WTC11 (cell line): ENCODE measurements around the gene TBC1D20. TPM values are rescaled to one million over a fixed set of nuclear protein-coding genes. Genes with fewer than 3 reads are reported as not detected.

ENCODE experiments used
- ATAC-seq: fragments of 200-7000 bp; cut with Tn5 transposase; 2 replicates; pipeline ENCODE4 v1.10.0; 2021; ENCODE audit warnings: mild to moderate bottlenecking, moderate library complexity
- CTCF ChIA-PET: fragments of 300-600 bp; sonication (Branson Sonifier 250); formaldehyde crosslinking; loops from one replicate; lab custom pipeline; 2021; ENCODE audit warnings: antibody characterized with exemption; lab: Charles Lee
- POLR2A ChIA-PET: fragments of 350-600 bp; sonication (Branson Sonifier 250); formaldehyde crosslinking; loops from one replicate; lab custom pipeline; 2021; ENCODE audit warnings: antibody characterized with exemption; lab: Charles Lee
- DNase-seq: peaks from one replicate; pipeline ENCODE4 v3.0.0; 2021; ENCODE audit warnings: low spot score
- H3K27ac Mint-ChIP-seq: 2 replicates; pipeline ENCODE4 v1.8.0; 2021; ENCODE audit warnings: mixed read lengths
- H3K27me3 Mint-ChIP-seq: 2 replicates; pipeline ENCODE4 v1.8.0; 2021; ENCODE audit warnings: low read depth, mild to moderate bottlenecking, moderate library complexity, mixed read lengths
- H3K36me3 Mint-ChIP-seq: 2 replicates; pipeline ENCODE4 v1.8.0; 2021; ENCODE audit warnings: mixed read lengths
- H3K4me1 Mint-ChIP-seq: 2 replicates; pipeline ENCODE4 v1.8.0; 2022; ENCODE audit warnings: mixed read lengths
- H3K4me3 Mint-ChIP-seq: 2 replicates; pipeline ENCODE4 v1.8.0; 2021; ENCODE audit warnings: mild to moderate bottlenecking, moderate library complexity, mixed read lengths
- H3K9me3 Mint-ChIP-seq: 2 replicates; pipeline ENCODE4 v1.8.0; 2021; ENCODE audit warnings: mixed read lengths
- ARID4B ChIP-seq: sonication (generic); formaldehyde crosslinking; IDR thresholded peaks from 2 replicates; pipeline ENCODE4 v1.8.0; 2023; ENCODE audit warnings: missing genetic modification reagents, mild to moderate bottlenecking, borderline replicate concordance
- ATF1 ChIP-seq: sonication (generic); formaldehyde crosslinking; IDR thresholded peaks from 2 replicates; pipeline ENCODE4 v1.8.1; 2023; ENCODE audit warnings: mild to moderate bottlenecking, moderate library complexity, missing genetic modification reagents
- ATF2 ChIP-seq: sonication (generic); formaldehyde crosslinking; IDR thresholded peaks from 2 replicates; pipeline ENCODE4 v1.8.1; 2022; ENCODE audit warnings: low read depth, missing genetic modification reagents, borderline replicate concordance
- E2F5 ChIP-seq: sonication (generic); formaldehyde crosslinking; IDR thresholded peaks from 2 replicates; pipeline ENCODE4 v1.8.1; 2022; ENCODE audit warnings: mild to moderate bottlenecking, moderate library complexity, missing genetic modification reagents
- ESRRA ChIP-seq: sonication (generic); formaldehyde crosslinking; IDR thresholded peaks from 2 replicates; pipeline ENCODE4 v1.8.1; 2022; ENCODE audit warnings: mild to moderate bottlenecking, missing genetic modification reagents, borderline replicate concordance
- ETV6 ChIP-seq: sonication (generic); formaldehyde crosslinking; IDR thresholded peaks from 2 replicates; pipeline ENCODE4 v1.8.1; 2022; ENCODE audit warnings: mild to moderate bottlenecking, missing genetic modification reagents
- HMGA2 ChIP-seq: fragments of 250-450 bp; sonication (Bioruptor Pico); IDR thresholded peaks from 2 replicates; pipeline ENCODE4 v1.4.0; 2021; ENCODE audit warnings: mild to moderate bottlenecking, moderate library complexity
- IRF1 ChIP-seq: sonication (generic); formaldehyde crosslinking; IDR thresholded peaks from 2 replicates; pipeline ENCODE4 v1.8.0; 2023; ENCODE audit warnings: missing genetic modification reagents
- JAZF1 ChIP-seq: fragments of 250-450 bp; sonication (Bioruptor Pico); IDR thresholded peaks from 2 replicates; pipeline ENCODE4 v1.9.0; 2021; ENCODE audit warnings: moderate library complexity, mild to moderate bottlenecking, inconsistent platforms
- PRRX2 ChIP-seq: fragments of 250-450 bp; sonication (Bioruptor Pico); IDR thresholded peaks from 2 replicates; pipeline ENCODE4 v1.8.0; 2021; ENCODE audit warnings: mild to moderate bottlenecking
- ZNF121 ChIP-seq: sonication (generic); formaldehyde crosslinking; IDR thresholded peaks from 2 replicates; pipeline ENCODE4 v1.8.0; 2023; ENCODE audit warnings: missing genetic modification reagents
- ZNF423 ChIP-seq: fragments of 250-450 bp; sonication (Bioruptor Pico); IDR thresholded peaks from 2 replicates; pipeline ENCODE4 v2.1.2; 2022; ENCODE audit warnings: mild to moderate bottlenecking, moderate library complexity
- total RNA-seq: library from RNA; stranded (reverse); gene quantifications from 3 replicates; pipeline ENCODE4 v1.2.3, GENCODE V29; 2021
- TF ChIP-seq, protein P1 (sequence below): sonication (generic); formaldehyde crosslinking; IDR thresholded peaks from 2 replicates; pipeline ENCODE4 v1.8.1; 2023; ENCODE audit warnings: mild to moderate bottlenecking, moderate library complexity, missing genetic modification reagents
- TF ChIP-seq, protein P2 (sequence below): fragments of 250-450 bp; sonication (Bioruptor Pico); IDR thresholded peaks from 2 replicates; pipeline ENCODE4 v1.9.0; 2021; ENCODE audit warnings: mild to moderate bottlenecking

The TBC1D20 gene
- total RNA-seq, 1 experiment from 2014 or later: 14.6 TPM

DNA sequence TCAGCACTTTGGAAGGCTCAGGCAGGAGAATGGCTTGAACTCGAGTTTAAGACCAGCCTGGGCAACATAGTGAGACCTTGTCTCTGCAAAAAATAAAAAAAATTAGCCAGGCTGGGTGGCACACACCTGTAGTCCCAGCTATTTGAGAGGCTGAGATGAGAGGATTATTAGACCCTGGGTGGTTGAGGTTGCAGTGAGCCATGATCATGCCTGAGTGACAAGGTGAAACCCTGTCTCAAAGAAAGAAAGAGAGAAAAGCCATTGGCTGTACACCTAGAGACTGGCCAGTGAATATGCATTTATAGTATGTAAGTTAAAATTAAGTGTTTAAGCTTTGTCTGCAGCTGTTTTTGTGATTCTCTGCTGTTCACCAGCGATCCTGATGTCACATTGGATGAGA lies 48.2 kb downstream of the TBC1D20 start (continued):
- TF ChIP-seq E2F5 (CRISPR knock-in tag) (no peak), ATF1 (CRISPR knock-in tag) (no peak), HMGA2 (no peak), ATF2 (no peak), ESRRA (CRISPR knock-in tag) (no peak)

GRCh38 chr20:412081-412480 lies 50.3 kb downstream of the TBC1D20 start:
- Mint-ChIP-seq H3K27me3 (no peaks in the 10 kb centered on the region), H3K4me3 (no peak overlapping the region), H3K27ac (no peak overlapping the region), H3K4me1 (peaks cover 12% of the 10 kb centered on the region), H3K36me3 (peaks cover 48% of the 10 kb centered on the region), H3K9me3 (peaks cover 11% of the 10 kb centered on the region)
- no peak for ATAC-seq
- ChIA-PET POLR2A (no interaction called here), CTCF (no interaction called here)
- DNase-seq: no peak
- TF ChIP-seq ZNF423 (no peak), JAZF1 (no peak), ETV6 (CRISPR knock-in tag) (no peak), IRF1 (CRISPR knock-in tag) (no peak)
- TF ChIP-seq, protein P1, sequence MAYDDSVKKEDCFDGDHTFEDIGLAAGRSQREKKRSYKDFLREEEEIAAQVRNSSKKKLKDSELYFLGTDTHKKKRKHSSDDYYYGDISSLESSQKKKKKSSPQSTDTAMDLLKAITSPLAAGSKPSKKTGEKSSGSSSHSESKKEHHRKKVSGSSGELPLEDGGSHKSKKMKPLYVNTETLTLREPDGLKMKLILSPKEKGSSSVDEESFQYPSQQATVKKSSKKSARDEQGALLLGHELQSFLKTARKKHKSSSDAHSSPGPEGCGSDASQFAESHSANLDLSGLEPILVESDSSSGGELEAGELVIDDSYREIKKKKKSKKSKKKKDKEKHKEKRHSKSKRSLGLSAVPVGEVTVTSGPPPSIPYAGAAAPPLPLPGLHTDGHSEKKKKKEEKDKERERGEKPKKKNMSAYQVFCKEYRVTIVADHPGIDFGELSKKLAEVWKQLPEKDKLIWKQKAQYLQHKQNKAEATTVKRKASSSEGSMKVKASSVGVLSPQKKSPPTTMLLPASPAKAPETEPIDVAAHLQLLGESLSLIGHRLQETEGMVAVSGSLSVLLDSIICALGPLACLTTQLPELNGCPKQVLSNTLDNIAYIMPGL (CRISPR knock-in tag): no peak

DNA sequence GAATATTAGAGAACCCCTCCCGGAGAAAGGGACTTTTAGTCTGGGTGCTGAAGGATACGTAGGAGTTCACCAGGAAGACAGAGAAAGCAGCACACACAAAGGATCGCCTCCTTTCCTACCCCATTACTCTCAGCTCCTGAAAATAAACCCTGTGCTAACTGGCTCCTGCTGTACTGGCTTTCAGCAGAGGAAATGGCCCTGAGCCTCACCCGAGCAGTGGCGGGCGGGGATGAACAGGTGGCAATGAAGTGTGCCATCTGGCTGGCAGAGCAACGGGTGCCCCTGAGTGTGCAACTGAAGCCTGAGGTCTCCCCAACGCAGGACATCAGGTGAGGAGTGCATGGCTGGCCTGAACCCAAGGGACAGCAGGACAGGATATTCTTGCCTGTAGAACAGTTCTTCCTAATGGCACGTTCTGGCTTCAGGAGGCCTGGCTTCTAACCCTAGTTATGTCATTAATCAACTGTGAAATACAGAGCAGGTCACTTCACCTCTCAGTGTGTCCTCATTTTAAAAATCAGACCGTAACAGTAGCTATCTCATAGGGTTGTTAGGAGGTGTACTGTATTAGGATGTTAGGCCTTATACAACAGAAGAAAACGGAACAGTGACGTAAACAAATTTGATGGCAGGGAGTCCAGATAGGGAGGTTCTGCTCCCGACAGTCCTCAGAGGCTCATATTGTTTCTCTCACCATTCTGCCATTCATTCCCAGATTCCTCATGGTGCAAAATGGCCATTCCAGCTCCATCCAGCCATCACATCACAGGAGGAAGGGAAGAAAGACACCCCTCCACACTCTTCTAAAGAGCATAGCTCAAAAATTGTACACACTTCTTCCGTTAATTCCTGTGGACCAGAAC lies 52.4 kb downstream of the TBC1D20 start:
- no peak for DNase-seq
- Mint-ChIP-seq H3K4me1 (peaks cover 21% of the 10 kb centered on the region), H3K9me3 (peaks cover 11% of the 10 kb centered on the region), H3K27ac (0 out of 2 replicates have a peak overlapping the region, but pooled peaks have one; percentile 29), H3K36me3 (peaks cover 39% of the 10 kb centered on the region), H3K4me3 (peak overlapping the region; percentile 86), H3K27me3 (no peaks in the 10 kb centered on the region; the same call in 1 of the 2 replicates)
- ChIA-PET POLR2A (interaction anchor here (0.5 to 0.6 kb wide), 2 partner anchors 19 to 34 kb away, joined by 3 read pairs; no protein-coding TSS in a partner anchor), CTCF (interaction anchor here (0.9 to 1.0 kb wide), 2 partner anchors 22 to 50 kb away, joined by 3 read pairs; no protein-coding TSS in a partner anchor)
- TF ChIP-seq ZNF121 (CRISPR knock-in tag): no peak
- TF ChIP-seq PRRX2: no peak
- TF ChIP-seq, protein P2, sequence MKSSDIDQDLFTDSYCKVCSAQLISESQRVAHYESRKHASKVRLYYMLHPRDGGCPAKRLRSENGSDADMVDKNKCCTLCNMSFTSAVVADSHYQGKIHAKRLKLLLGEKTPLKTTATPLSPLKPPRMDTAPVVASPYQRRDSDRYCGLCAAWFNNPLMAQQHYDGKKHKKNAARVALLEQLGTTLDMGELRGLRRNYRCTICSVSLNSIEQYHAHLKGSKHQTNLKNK (CRISPR knock-in tag): no peak
- TF ChIP-seq ARID4B (CRISPR knock-in tag): no peak
- no peak for ATAC-seq
